HG02571 (cell line): ENCODE measurements around the gene PEX7.
A peak's percentile ranks its signal among the peaks of the same experiment; 100 is the strongest.
"Not testable (repeated sequence)": the region's sequence is repeated elsewhere in the genome, so short reads cannot be mapped to it uniquely, and the experiment has no call there.

Source experiments
- ATAC-seq: cut with Tn5 transposase; IDR thresholded peaks from one replicate; pipeline ENCODE4 v1.9.1; 2021; ENCODE audit warnings: mild to moderate bottlenecking, moderate library complexity; ENCODE audit not compliant: unreplicated experiment

The PEX7 gene

GRCh38 chr6:136790411-136791295 lies 31.7 kb upstream of the PEX7 start:
- no peak for ATAC-seq

GRCh38 chr6:136791296-136792094 lies 30.9 kb upstream of the PEX7 start:
- ATAC-seq, result peak; percentile 33

- ATAC-seq, result no peak
Observed at GRCh38 chr6:136792095-136792409, 30.3 kb upstream of the PEX7 start.

- ATAC-seq, result peak; percentile 60
Observed at GRCh38 chr6:136792410-136793262, 29.8 kb upstream of the PEX7 start, which contains the start of gene MAP3K5. MAP3K5 (minus strand) TSS chr6:136792477; CDS start chr6:136792157, 320 bp downstream.

- no peak for ATAC-seq
Observed at GRCh38 chr6:136793363-136793762, 29.0 kb upstream of the PEX7 start.

GRCh38 chr6:136795386-136795785 lies 27.0 kb upstream of the PEX7 start:
- ATAC-seq, result no peak

- ATAC-seq, result no peak
Observed at GRCh38 chr6:136795996-136796395, 26.4 kb upstream of the PEX7 start.

GRCh38 chr6:136798044-136798443 lies 24.3 kb upstream of the PEX7 start:
- no peak for ATAC-seq

GRCh38 chr6:136801581-136801980 lies 20.8 kb upstream of the PEX7 start:
- no peak for ATAC-seq

GRCh38 chr6:136803608-136804007 lies 18.8 kb upstream of the PEX7 start:
- ATAC-seq, result no peak

GRCh38 chr6:136809091-136809860 lies 13.1 kb upstream of the PEX7 start:
- no peak for ATAC-seq

- no peak for ATAC-seq
Observed at GRCh38 chr6:136811272-136811671, 11.1 kb upstream of the PEX7 start.

- ATAC-seq, result no peak
Observed at GRCh38 chr6:136812174-136812573, 10.2 kb upstream of the PEX7 start.

- ATAC-seq, result not testable (repeated sequence)
Observed at GRCh38 chr6:136815608-136816007, 6.8 kb upstream of the PEX7 start.

- ATAC-seq, result no peak
Observed at GRCh38 chr6:136816656-136817055, 5.7 kb upstream of the PEX7 start.

- no peak for ATAC-seq
Observed at GRCh38 chr6:136820561-136820960, 1.8 kb upstream of the PEX7 start.

GRCh38 chr6:136822046-136822375 lies 381 bp upstream of the PEX7 start:
- peak; percentile 1 for ATAC-seq

GRCh38 chr6:136823128-136823660 lies 802 bp downstream of the PEX7 start:
- no peak for ATAC-seq

- no peak for ATAC-seq
Observed at GRCh38 chr6:136826216-136826615, 3.8 kb downstream of the PEX7 start.

- no peak for ATAC-seq
Observed at GRCh38 chr6:136831873-136832562, 9.6 kb downstream of the PEX7 start.
